GM23248 (cell line): ENCODE data around the gene MTHFSD. TPM values are rescaled to one million over a fixed set of nuclear protein-coding genes. Genes with fewer than 3 reads are reported as not detected.

Experiments
- DNase-seq: peaks from one replicate; pipeline ENCODE4 v3.0.0-alpha.2; 2015
- H2AFZ ChIP-seq: fragments of 200-600 bp; sonication (generic); 2 replicates; pipeline ENCODE4 v1.6.1; 2016; ENCODE audit warnings: antibody characterized with exemption
- H3F3A ChIP-seq: fragments of 200-600 bp; sonication (generic); 2 replicates; pipeline ENCODE4 v1.6.1; 2016; ENCODE audit warnings: mild to moderate bottlenecking, antibody characterized with exemption, mixed run types; ENCODE audit not compliant: insufficient read depth
- H3K27ac ChIP-seq: fragments of 200-600 bp; sonication (generic); 2 replicates; pipeline ENCODE4 v1.5.1; 2016; ENCODE audit warnings: mild to moderate bottlenecking
- H3K27me3 ChIP-seq: fragments of 200-600 bp; sonication (generic); replicated peaks from 2 replicates; pipeline ENCODE4 v1.6.1; 2016; ENCODE audit warnings: mild to moderate bottlenecking; ENCODE audit not compliant: insufficient read depth
- H3K36me3 ChIP-seq: fragments of 200-600 bp; sonication (generic); 2 replicates; pipeline ENCODE4 v1.6.1; 2016; ENCODE audit warnings: low read depth, mild to moderate bottlenecking
- H3K4me1 ChIP-seq: fragments of 200-600 bp; sonication (generic); 2 replicates; pipeline ENCODE4 v1.6.1; 2016; ENCODE audit warnings: mild to moderate bottlenecking; ENCODE audit not compliant: insufficient read depth
- H3K4me2 ChIP-seq: fragments of 200-600 bp; sonication (generic); one replicate; pipeline ENCODE4 v1.6.1; 2016; ENCODE audit warnings: mild to moderate bottlenecking; ENCODE audit not compliant: unreplicated experiment
- H3K4me3 ChIP-seq: fragments of 200-600 bp; sonication (generic); 2 replicates; pipeline ENCODE4 v1.5.1; 2016; ENCODE audit warnings: mild to moderate bottlenecking
- H3K79me2 ChIP-seq: fragments of 200-600 bp; sonication (generic); 2 replicates; pipeline ENCODE4 v1.6.1; 2016; ENCODE audit warnings: mild to moderate bottlenecking; ENCODE audit not compliant: insufficient read depth
- H3K9ac ChIP-seq: fragments of 200-600 bp; sonication (generic); 2 replicates; pipeline ENCODE4 v1.6.1; 2016; ENCODE audit warnings: mild to moderate bottlenecking
- H3K9me2 ChIP-seq: fragments of 200-600 bp; sonication (generic); 2 replicates; pipeline ENCODE4 v1.6.1; 2016; ENCODE audit warnings: mixed run types, mild to moderate bottlenecking, moderate library complexity; ENCODE audit not compliant: insufficient read depth
- H3K9me3 ChIP-seq: fragments of 200-600 bp; sonication (generic); one replicate; pipeline ENCODE4 v1.6.1; 2017; ENCODE audit warnings: low read depth
- H4K20me1 ChIP-seq: fragments of 200-600 bp; sonication (generic); 2 replicates; pipeline ENCODE4 v1.6.0; 2016; ENCODE audit not compliant: insufficient read depth
- EZH2 ChIP-seq: fragments of 200-600 bp; sonication (generic); IDR thresholded peaks from 2 replicates; pipeline ENCODE4 v1.6.1; 2018; ENCODE audit warnings: antibody characterized with exemption, mild to moderate bottlenecking; ENCODE audit not compliant: insufficient read depth, poor library complexity, severe bottlenecking
- EZH2phosphoT487 ChIP-seq: fragments of 200-600 bp; sonication (generic); IDR thresholded peaks from 2 replicates; pipeline ENCODE4 v1.6.1; 2018; ENCODE audit warnings: antibody characterized with exemption, moderate library complexity, mild to moderate bottlenecking, low read depth; ENCODE audit not compliant: insufficient read depth
- WGBS, 2 experiments: methylation state at CpG; one replicate each; pipeline ENCODE4 v1.1.6; 2015 to 2017; ENCODE audit warnings: low lambda C conversion rate in 2 of 2, low coverage in 1 of 2; ENCODE audit errors: missing lambda C conversion rate in 2 of 2; 5-methylcytosine and 5-hydroxymethylcytosine counted together
- in situ Hi-C: fragments of 300-500 bp; cut with MboI; formaldehyde crosslinking; loops from 2 replicates; pipeline ENCODE4 v1.15.0; 2020
- polyA plus RNA-seq: library from polyadenylated mRNA; unstranded; fragments of >200 nt; fragmentation: Nextera tagmentation; extraction: Ambion mirVana; gene quantifications from 2 replicates; pipeline ENCODE4 v1.2.1, GENCODE V29; 2016
- total RNA-seq: library from RNA; depleted of rRNA; stranded (reverse); fragments of >200 nt; shearing (Covaris generic); gene quantifications from 2 replicates; pipeline ENCODE4 v1.2.3, GENCODE V29; 2014

The MTHFSD gene
- total and polyA plus RNA-seq, 2 experiments from 2014 or later, result 12.9 to 14.0 TPM

DNA sequence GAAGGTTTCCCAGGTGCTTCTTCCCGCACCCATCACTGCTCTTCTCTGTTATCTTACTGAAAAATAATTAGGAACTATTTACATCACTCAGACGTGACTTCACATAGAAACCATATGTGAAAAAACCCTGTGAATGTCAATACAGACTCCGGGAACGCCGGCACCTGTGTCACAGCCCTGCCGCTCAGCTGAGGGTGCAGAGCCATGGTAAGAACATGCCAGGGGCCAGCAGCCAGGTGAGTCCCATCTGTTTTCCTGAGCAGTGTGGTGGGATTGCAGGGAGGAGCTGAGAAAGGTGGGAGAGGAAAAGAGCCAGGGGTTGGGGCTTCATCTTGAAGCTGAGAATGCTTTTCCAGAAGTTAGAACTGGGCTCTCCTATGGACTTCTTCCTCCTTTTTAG is 31.0 kb downstream of the MTHFSD start:
- in situ Hi-C loops, result loop anchor here (5.0 to 25.0 kb wide), 2 partner anchors 452 to 687 kb away; no protein-coding TSS in a partner anchor

DNA sequence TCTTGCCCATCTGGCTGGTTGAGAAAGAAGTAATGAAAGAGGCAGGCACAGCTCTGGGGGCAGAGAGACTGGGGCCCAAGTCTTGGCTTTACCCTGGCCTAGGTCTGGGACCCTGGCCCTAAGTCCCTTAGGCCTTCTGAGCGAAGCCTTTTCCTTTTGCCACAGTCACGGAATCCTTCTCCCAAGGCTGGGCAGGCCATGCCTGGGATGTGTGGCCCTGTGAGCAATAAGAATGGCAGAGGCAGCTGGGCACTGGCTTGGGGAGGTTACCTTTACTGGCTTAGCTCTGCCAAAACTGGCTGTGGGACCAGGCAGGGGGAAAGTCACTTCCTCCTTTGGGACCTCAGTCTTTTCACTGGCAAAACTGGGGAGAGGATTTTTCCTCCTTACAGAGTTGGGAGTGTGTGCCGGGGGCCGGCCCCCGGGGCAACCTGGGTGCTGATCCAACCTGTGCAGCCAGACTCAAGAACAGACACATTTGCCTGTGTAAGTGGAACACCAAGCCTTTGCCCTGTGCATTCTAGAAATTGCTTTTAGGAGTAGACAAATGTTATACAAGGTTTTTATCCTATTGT is 31.8 kb downstream of the MTHFSD start:
- Histone ChIP-seq H3K9me3 (no peaks in the 10 kb centered on the region), H3K4me3 (no peak overlapping the region), H3K4me1 (no peaks in the 10 kb centered on the region), H3K27ac (no peak overlapping the region), H3K9me2 (no peaks in the 10 kb centered on the region), H3K27me3 (peaks cover 38% of the 10 kb centered on the region), H3K36me3 (no peaks in the 10 kb centered on the region), H3F3A (no peaks in the 10 kb centered on the region), H3K9ac (no peak overlapping the region), H4K20me1 (no peaks in the 10 kb centered on the region), H3K79me2 (no peaks in the 10 kb centered on the region), H3K4me2 (no peak overlapping the region), H2AFZ (no peak overlapping the region)
- no peak for DNase-seq
- 53 to 62% methylated on average over 5 of the region's 5 CpGs for WGBS, 2 experiments
- no peak for TF ChIP-seq EZH2
- TF ChIP-seq EZH2phosphoT487, result no peak
- in situ Hi-C loops, result loop anchor here (5.0 to 25.0 kb wide), 2 partner anchors 451 to 686 kb away; no protein-coding TSS in a partner anchor

More for the DNA sequence above, 31.0 kb downstream of the MTHFSD start:
- Histone ChIP-seq H2AFZ (no peak overlapping the region), H4K20me1 (no peaks in the 10 kb centered on the region), H3K4me2 (no peak overlapping the region), H3K9ac (no peak overlapping the region), H3K9me2 (no peaks in the 10 kb centered on the region), H3K4me1 (no peaks in the 10 kb centered on the region), H3K9me3 (no peaks in the 10 kb centered on the region), H3K79me2 (no peaks in the 10 kb centered on the region), H3K27me3 (peaks cover 38% of the 10 kb centered on the region), H3F3A (no peaks in the 10 kb centered on the region), H3K4me3 (no peak overlapping the region), H3K36me3 (no peaks in the 10 kb centered on the region), H3K27ac (no peak overlapping the region)
- 6 to 8% methylated on average over 6 of the region's 6 CpGs for WGBS, 2 experiments
- TF ChIP-seq EZH2phosphoT487 (no peak), EZH2 (no peak)
- no peak for DNase-seq

DNA sequence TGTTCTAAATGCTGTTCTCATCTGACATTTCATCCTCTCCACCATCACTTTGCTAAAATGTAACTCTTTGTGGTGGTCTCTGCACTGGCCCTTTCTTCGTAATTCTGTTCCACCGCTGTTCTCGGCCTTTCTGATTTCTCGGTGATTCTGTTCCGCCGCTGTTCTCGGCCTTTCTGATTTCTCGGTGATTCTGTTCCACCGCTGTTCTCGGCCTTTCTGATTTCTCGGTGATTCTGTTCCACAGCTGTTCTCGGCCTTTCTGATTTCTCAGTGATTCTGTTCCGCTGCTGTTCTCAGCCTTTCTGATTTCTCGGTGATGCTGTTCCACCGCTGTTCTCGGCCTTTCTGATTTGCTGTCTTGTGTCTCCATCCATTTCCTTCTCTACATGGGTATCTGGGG is 32.4 kb downstream of the MTHFSD start:
- H3K27me3 ChIP-seq, result peaks cover 38% of the 10 kb centered on the region
- H2AFZ ChIP-seq, result no peak overlapping the region
- H3K4me2 ChIP-seq, result no peak overlapping the region
- in situ Hi-C loops, result loop anchor here (5.0 to 25.0 kb wide), 2 partner anchors 450 to 685 kb away; no protein-coding TSS in a partner anchor
- no peaks in the 10 kb centered on the region for H3K4me1 ChIP-seq
- H3K36me3 ChIP-seq, result no peaks in the 10 kb centered on the region
- WGBS, 2 experiments, result 82 to 83% methylated on average over 16 of the region's 16 CpGs
- H3K4me3 ChIP-seq, result no peak overlapping the region
- H3F3A ChIP-seq, result no peaks in the 10 kb centered on the region
- no peaks in the 10 kb centered on the region for H3K9me2 ChIP-seq
- no peak for DNase-seq
- TF ChIP-seq EZH2phosphoT487, result no peak
- no peak for TF ChIP-seq EZH2
- no peaks in the 10 kb centered on the region for H3K79me2 ChIP-seq
- H3K27ac ChIP-seq, result no peak overlapping the region
- no peaks in the 10 kb centered on the region for H3K9me3 ChIP-seq
- H3K9ac ChIP-seq, result no peak overlapping the region
- no peaks in the 10 kb centered on the region for H4K20me1 ChIP-seq

DNA sequence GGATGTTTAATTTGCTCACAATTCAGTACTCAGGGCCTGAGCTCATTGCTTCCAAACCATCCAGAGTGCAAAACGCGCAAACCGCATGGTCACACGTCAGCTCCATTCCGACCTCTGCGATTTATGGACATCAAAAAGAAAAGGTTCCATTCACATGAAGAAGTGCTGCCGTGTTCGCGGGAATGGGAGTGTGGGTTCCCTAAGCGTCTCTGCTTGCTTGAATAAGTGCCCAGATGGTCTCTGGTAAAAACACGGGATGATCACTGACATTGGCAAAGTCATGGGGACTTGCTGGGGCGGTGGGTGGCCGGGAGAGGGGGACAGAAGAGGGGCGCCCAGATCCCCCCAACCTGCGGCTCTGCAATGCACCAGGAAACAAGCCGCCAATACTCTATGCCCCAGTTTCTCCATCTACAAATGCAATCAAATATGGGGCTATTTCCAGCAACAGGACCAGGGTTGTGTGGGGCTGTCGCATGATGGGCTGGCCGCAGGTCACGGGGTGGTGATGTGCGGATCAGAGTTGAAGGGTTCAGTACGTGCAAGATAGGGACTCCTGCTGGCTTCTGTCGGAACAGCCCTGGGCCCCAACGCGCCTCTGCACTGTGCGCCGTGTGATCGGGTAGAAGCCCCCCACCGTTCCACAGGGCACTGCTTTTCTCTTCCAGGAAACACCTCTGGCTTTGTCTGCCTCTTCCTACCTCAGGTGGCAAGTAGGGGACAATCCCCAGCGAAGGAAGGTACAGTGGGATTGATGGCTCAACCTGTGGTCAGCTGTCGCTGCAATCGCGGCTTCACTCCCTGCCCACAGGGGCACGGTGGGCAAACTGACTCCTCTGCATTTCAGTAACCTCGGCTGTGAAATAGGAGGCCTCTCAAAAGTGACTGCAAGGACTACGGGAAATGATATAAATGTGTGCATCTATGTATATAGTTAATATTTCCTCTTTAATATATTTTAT is 33.5 kb downstream of the MTHFSD start:
- WGBS, 2 experiments, result 65 to 68% methylated on average over 35 of the region's 35 CpGs
- in situ Hi-C loops, result loop anchor here (5.0 to 25.0 kb wide), 2 partner anchors 449 to 684 kb away; no protein-coding TSS in a partner anchor
- no peak overlapping the region for H3K4me2 ChIP-seq

More for the DNA sequence above, 33.5 kb downstream of the MTHFSD start:
- H2AFZ ChIP-seq, result no peak overlapping the region
- no peak overlapping the region for H3K4me3 ChIP-seq
- peaks cover 38% of the 10 kb centered on the region for H3K27me3 ChIP-seq
- no peaks in the 10 kb centered on the region for H3K4me1 ChIP-seq
- H3K9ac ChIP-seq, result no peak overlapping the region
- H3K9me3 ChIP-seq, result no peaks in the 10 kb centered on the region
- H3K79me2 ChIP-seq, result no peaks in the 10 kb centered on the region
- no peak overlapping the region for H3K27ac ChIP-seq
- no peaks in the 10 kb centered on the region for H3K9me2 ChIP-seq
- no peaks in the 10 kb centered on the region for H3K36me3 ChIP-seq
- no peaks in the 10 kb centered on the region for H3F3A ChIP-seq
- TF ChIP-seq EZH2, result no peak
- H4K20me1 ChIP-seq, result no peaks in the 10 kb centered on the region
- no peak for DNase-seq
